ENCODE measurements around the gene PRR22.
"Not testable (repeated sequence)": the region's sequence is repeated elsewhere in the genome, so short reads cannot be mapped to it uniquely, and the experiment has no call there.

DNA sequence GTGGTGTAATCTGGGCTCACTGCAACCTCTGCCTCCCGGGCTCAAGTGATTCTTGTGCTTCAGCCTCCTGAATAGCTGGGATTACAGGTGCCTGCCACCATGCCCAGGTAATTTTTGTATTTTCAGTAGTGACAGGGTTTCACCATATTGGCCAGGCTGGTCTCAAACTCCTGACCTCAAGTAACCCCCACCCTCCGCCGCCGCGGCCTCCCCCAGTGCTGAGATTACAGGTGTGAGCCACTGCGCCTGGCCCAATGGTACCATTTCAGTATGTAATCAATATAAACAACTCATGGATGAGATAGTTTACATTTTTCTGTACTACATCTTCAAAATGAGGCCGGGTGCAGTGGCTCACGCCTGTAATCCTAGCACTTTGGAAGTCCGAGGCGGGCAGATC, 39.5 kb downstream of the PRR22 start:
- TF ChIP-seq CTCF, POLR2A (IDR thresholded peaks at IDR 0.05): not testable (repeated sequence)

All from suprapubic skin (tissue), 3 donors.